HS-5 (cell line): Measurements from ENCODE around the gene CELSR1.
A peak's percentile ranks its signal among the peaks of the same experiment; 100 is the strongest.

ENCODE experiments used
- DNase-seq: peaks from one replicate; pipeline ENCODE4 v3.0.0-alpha.2; 2012; ENCODE audit warnings: low read depth

The CELSR1 gene

GRCh38 chr22:46442217-46442853 lies 95.1 kb downstream of the CELSR1 start:
- DNase-seq: no peak

- DNase-seq: no peak
These were observed 97.6 kb downstream of the CELSR1 start for GRCh38 chr22:46439576-46440465.

GRCh38 chr22:46439111-46439510 lies 98.3 kb downstream of the CELSR1 start:
- DNase-seq: no peak

GRCh38 chr22:46437671-46438440 lies 99.6 kb downstream of the CELSR1 start:
- DNase-seq: no peak

DNA sequence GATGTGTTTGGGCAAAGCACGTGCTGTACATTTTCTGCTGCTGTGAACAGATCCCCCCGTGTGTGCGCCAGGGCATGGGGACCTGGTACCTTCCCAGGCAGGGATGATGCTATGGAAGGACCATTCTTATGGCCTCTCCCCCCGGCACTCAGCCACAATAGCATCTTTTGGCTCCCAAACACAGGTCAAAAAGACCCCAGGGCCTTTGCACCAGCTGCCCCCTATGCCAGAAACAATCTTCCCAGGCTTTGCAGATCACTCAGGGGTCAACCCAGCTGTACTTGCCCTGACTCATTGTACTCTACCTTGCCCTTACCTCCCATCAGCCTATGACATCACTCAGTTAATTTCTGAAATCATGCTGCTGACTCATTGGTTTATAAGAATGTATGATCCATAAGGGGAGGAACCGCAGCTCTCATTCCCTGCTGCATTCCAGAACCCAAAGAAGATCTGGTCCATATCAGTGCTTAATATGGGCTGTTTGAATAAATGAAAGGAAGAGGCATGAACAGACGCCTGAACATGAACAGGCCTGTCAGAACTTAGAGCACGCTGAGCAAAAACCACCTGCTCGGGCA lies 100.7 kb downstream of the CELSR1 start:
- DNase-seq: peak; percentile 22

- DNase-seq: no peak
These were observed 104.1 kb downstream of the CELSR1 start for GRCh38 chr22:46433318-46433717.

DNA sequence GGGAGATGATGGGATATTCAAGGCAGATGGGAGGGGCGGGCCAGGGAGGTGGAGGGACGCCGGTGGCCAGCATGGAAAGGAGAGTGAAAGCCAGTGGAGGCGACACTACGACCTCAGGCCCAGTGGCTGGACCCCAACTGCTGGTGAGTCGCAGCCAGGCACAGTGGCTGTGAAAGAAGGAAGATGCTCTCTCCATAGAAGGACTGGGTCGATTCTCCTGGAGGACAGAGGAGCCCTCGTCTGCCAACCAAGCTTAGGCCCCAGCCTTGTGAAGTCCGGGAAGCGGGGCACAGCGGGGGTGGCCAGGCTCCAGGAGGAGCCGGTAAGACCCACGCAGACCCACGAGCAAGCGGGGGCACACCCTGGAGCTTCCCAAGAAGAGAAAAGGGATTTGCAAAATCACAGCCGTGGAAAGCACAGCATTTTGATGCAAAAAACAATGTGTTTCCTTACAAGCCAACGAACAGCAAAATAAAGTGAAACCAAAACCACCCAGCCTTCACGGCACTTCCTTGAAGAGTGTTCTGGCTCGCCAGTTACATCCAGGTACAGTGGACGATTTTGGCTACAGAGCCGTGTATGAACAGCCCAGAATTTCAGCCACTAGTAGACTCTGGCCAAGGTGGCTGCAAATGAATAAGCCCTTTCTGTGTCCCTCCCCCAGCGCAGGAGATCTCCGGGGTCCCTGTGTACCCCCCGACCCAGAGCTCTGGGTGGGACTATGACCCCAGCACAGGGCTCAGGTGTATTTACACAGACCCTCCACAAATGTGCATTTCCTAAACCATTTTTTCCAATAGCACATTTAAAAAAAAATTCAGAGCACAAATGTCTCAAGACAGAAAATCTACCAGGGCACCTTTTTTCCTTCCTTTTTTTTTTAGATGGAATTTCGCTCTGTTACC lies 105.0 kb downstream of the CELSR1 start:
- no peak for DNase-seq

DNA sequence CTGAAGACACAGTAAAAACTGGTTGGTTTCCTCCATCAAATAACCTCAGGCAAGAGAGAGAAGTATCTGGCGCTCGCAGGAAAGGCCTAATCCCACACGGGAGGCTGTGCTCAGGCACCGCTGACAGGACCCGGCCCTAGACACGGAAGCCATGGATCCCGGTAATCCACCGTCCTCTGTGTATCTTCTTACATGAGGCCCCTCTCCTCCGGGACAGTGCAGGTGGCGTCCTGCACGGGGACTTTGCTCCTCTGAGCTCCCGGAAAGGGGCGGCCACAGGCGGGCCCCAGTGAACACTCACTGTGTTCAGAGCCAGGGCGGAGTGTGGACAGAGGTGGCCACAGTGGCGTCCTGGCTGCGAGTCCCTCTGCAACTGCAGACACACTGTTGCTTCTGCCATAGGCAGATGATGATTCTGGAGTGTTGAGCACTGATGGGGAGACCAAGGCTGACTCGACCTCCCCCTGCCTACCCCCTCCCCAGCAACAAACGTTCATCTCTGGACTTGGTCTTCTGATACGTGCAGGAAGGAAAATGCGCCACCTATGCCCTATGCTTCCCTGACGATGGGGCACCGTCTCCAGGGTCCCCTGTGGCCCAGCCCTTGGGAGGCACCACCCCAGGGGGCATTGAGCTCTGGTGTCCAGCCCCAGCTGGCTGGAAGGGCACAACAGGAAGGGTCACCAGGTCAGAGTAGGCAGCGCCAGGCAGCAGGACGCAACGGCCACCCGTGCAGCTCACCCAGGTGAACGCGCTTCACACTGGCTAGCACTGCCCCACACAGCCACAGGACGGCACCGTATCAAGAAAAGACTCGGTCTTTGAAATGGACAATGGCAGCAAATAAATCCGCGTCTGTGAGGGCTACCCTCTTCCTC lies 106.2 kb downstream of the CELSR1 start:
- no peak for DNase-seq

- DNase-seq: no peak
These were observed 108.0 kb downstream of the CELSR1 start for GRCh38 chr22:46429325-46429853.

- no peak for DNase-seq
These were observed 108.7 kb downstream of the CELSR1 start for GRCh38 chr22:46428602-46429324.

DNA sequence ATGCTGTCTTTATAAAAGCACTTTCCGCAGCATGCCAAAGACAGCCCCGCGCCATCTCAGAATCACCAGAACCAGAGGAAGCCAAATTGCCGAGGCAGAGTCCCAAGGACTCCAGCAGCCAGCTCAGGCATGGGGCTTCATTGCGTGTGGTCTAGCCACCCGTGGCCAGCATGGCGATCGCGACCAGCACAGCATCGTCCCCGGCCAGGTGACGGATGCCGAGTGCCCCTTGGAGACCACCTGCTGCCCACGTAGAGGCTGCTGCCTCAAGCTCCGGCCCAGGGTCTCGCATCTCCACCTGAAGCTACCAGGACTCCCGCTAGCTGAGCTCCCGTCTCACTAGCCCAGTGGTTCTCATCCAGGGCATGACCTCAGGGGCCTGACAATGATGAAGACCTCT lies 109.2 kb downstream of the CELSR1 start:
- DNase-seq: no peak

DNA sequence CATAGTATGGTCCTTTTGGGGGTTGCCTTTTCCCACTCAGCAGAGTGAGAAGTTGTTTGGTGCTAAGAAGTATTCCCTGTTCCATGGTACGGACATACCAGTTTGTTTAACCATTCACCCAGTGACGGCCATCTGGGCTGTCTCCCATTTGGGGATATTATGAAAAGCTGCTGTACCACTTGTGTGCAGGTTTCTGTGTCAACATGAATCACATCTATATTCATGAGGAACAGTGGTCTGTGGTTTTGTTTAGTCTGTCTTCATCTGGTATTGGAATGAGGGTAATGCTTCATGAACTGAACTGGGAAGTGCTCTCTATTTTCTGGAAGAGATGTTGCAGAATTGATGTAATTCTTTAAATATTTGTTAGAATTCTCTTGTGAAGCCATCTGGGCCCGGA lies 112.4 kb downstream of the CELSR1 start:
- peak; percentile 87 for DNase-seq

- no peak for DNase-seq
These were observed 112.9 kb downstream of the CELSR1 start for GRCh38 chr22:46424496-46424895.

DNA sequence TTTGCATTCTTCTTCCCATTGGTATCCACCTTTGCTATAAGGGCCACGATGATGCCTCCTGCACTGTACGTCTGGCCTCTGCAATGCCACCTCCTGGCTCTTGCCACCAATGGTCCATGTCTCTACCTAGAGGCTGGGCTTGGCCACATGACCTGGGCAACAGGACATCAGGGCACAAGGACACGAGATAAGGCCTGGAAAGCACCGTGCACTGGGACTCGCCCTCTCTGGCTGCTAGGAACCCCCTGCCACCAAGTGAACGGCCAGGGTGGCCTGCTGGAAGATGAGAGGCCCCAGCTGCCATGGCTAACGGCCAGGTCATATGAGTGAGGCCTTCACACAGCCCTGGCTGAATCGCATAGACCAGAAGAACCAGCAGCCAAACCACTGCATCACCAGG lies 114.5 kb downstream of the CELSR1 start:
- no peak for DNase-seq

- DNase-seq: no peak
These were observed 116.2 kb downstream of the CELSR1 start for GRCh38 chr22:46421267-46421666.

DNA sequence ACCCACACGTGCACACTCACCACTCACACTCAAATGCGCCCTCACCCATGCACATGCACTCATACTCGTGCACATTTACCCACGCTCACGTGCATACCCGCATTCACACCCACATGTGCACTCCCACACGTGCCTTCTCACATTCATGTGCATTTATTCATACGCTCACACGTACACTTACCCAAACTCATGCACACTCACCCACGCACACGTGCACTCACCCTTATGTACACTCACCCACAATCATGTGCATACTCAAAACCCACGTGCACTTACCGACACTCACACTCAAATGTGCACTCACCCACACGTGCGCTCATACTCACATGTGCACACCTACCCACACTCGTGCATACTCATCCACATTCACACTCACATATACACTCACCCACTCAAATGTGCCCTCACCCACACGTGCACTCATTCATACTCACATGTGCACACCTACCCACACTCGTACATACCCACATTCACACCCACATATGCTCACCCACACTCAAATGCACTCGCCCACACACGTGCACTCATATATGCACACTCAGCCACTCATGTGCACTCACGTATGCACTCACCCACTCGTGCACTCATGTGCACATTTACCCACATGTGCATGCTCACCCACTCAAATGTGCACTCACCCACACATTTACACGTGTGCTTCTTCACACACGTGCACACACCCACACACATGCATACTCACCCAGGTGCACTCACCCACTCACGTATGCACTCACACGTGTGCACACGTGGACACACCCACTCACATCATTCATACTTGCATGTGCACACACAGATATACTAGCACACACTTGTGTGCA lies 117.5 kb downstream of the CELSR1 start:
- DNase-seq: no peak

DNA sequence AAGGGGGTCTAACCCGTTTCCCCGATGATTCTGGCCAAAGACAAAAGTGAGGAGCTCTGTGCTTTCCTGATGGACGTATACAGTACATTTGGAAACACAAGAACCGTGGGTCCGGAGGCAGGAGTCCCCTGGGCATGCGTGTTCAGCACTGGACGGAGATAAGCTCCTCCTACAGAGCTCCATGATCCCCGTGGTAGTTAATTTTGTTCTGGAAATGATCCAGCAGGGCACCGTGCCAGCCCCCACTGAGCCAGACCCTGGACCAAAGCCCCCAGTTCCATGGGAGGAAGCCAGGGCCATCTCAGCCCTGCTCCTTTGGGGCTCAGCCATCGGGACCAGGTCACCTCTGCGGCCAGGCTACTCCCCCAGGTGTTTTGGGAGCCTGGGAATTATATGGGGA lies 118.6 kb downstream of the CELSR1 start:
- DNase-seq: no peak

GRCh38 chr22:46417769-46418168 lies 119.7 kb downstream of the CELSR1 start:
- DNase-seq: no peak
